GM19099 (cell line): ENCODE measurements around the gene ADCY9.

Experiments
- POLR2A ChIP-seq: IDR thresholded peaks from 3 replicates; pipeline ENCODE4 v1.6.1; 2011; ENCODE audit warnings: low read depth; ENCODE audit not compliant: insufficient read length; ENCODE audit errors: extremely low read depth

ADCY9 gene

GRCh38 chr16:3971706-3972105 is 144.5 kb downstream of the ADCY9 start:
- TF ChIP-seq POLR2A = no peak

GRCh38 chr16:3971261-3971660 is 145.0 kb downstream of the ADCY9 start:
- no peak for TF ChIP-seq POLR2A

GRCh38 chr16:3968551-3968950 is 147.7 kb downstream of the ADCY9 start:
- no peak for TF ChIP-seq POLR2A

- TF ChIP-seq POLR2A = no peak
Measured at GRCh38 chr16:3966681-3967080, 149.6 kb downstream of the ADCY9 start.

GRCh38 chr16:3965781-3966582 is 150.3 kb downstream of the ADCY9 start:
- no peak for TF ChIP-seq POLR2A

- TF ChIP-seq POLR2A = no peak
Measured at GRCh38 chr16:3965306-3965705, 150.9 kb downstream of the ADCY9 start.

- TF ChIP-seq POLR2A = no peak
Measured at GRCh38 chr16:3964686-3965290, 151.5 kb downstream of the ADCY9 start.

GRCh38 chr16:3963886-3964685 is 152.2 kb downstream of the ADCY9 start:
- no peak for TF ChIP-seq POLR2A

- no peak for TF ChIP-seq POLR2A
Measured at GRCh38 chr16:3963203-3963602, 153.0 kb downstream of the ADCY9 start.

- TF ChIP-seq POLR2A = no peak
Measured at GRCh38 chr16:3961449-3961849, 154.8 kb downstream of the ADCY9 start.

- TF ChIP-seq POLR2A = no peak
Measured at GRCh38 chr16:3959148-3959547, 157.1 kb downstream of the ADCY9 start.

GRCh38 chr16:3957344-3957980 is 158.8 kb downstream of the ADCY9 start:
- TF ChIP-seq POLR2A = no peak

GRCh38 chr16:3954411-3954921 is 161.8 kb downstream of the ADCY9 start:
- TF ChIP-seq POLR2A = no peak

- TF ChIP-seq POLR2A = no peak
Measured at GRCh38 chr16:3953728-3954410, 162.4 kb downstream of the ADCY9 start.
